NT2/D1 (cell line): Measurements from ENCODE around the gene CD68.

Experiments used
- DNase-seq: peaks from one replicate; pipeline ENCODE4 v3.0.0-alpha.2; 2011; ENCODE audit warnings: low read depth, low spot score
- H3K27me3 ChIP-seq: 2 replicates; pipeline ENCODE4 v1.6.0; 2011; ENCODE audit warnings: mild to moderate bottlenecking; ENCODE audit not compliant: insufficient read length, insufficient read depth
- H3K36me3 ChIP-seq: 2 replicates; pipeline ENCODE4 v1.6.1; 2011; ENCODE audit warnings: mild to moderate bottlenecking, low read length, mixed read lengths; ENCODE audit not compliant: insufficient read depth, insufficient read length
- H3K4me1 ChIP-seq: 2 replicates; pipeline ENCODE4 v1.5.1; 2011; ENCODE audit not compliant: insufficient read depth, insufficient read length
- H3K4me3 ChIP-seq: 2 replicates; pipeline ENCODE4 v1.5.1; 2011; ENCODE audit warnings: low read depth; ENCODE audit not compliant: insufficient read length
- H3K9ac ChIP-seq: 2 replicates; pipeline ENCODE4 v1.6.0; 2011; ENCODE audit warnings: low read depth; ENCODE audit not compliant: insufficient read length
- H3K9me3 ChIP-seq: 2 replicates; pipeline ENCODE4 v1.5.1; 2011; ENCODE audit warnings: mild to moderate bottlenecking, low read length; ENCODE audit not compliant: insufficient read depth
- SUZ12 ChIP-seq: IDR thresholded peaks from 2 replicates; pipeline ENCODE4 v1.6.1; 2011; ENCODE audit not compliant: insufficient read length, insufficient read depth; ENCODE audit errors: extremely low read depth
- YY1 ChIP-seq: IDR thresholded peaks from 2 replicates; pipeline ENCODE4 v1.6.1; 2011; ENCODE audit not compliant: insufficient read length, insufficient read depth
- ZNF274 ChIP-seq: IDR thresholded peaks from 2 replicates; pipeline ENCODE4 v1.6.1; 2011; ENCODE audit warnings: mild to moderate bottlenecking, low read depth, low read length

The CD68 gene

GRCh38 chr17:7561028-7561575, 18.3 kb upstream of the CD68 start:
- Histone ChIP-seq H3K4me3 (peak overlapping the region; percentile 53), H3K27me3 (no peaks in the 10 kb centered on the region), H3K9me3 (no peaks in the 10 kb centered on the region), H3K4me1 (peaks cover 26% of the 10 kb centered on the region), H3K36me3 (peaks cover 34% of the 10 kb centered on the region), H3K9ac (peak overlapping the region; percentile 85)
- no peak for DNase-seq
- TF ChIP-seq ZNF274: no peak
- TF ChIP-seq SUZ12: no peak
- no peak for TF ChIP-seq YY1

- Histone ChIP-seq H3K4me1 (peaks cover 25% of the 10 kb centered on the region), H3K9me3 (no peaks in the 10 kb centered on the region), H3K4me3 (peak within 1 kb of the TSS; percentile 64), H3K9ac (peak within 1 kb of the TSS; percentile 85), H3K27me3 (no peaks in the 10 kb centered on the region), H3K36me3 (peaks cover 39% of the 10 kb centered on the region)
- TF ChIP-seq YY1: no peak
- TF ChIP-seq ZNF274: no peak
- TF ChIP-seq SUZ12: no peak
- DNase-seq: peak; percentile 71
Observed at GRCh38 chr17:7561589-7562207, 17.7 kb upstream of the CD68 start, which contains the start of gene SENP3. SENP3 (plus strand) TSS chr17:7561919; CDS start chr17:7563077, 1,158 bp downstream.

GRCh38 chr17:7562208-7562605, 17.2 kb upstream of the CD68 start:
- TF ChIP-seq YY1: no peak
- peaks cover 44% of the 10 kb centered on the region for H3K36me3 ChIP-seq
- peak overlapping the region; percentile 82 for H3K9ac ChIP-seq
- H3K4me1 ChIP-seq: peaks cover 21% of the 10 kb centered on the region
- H3K27me3 ChIP-seq: no peaks in the 10 kb centered on the region
- H3K4me3 ChIP-seq: peak overlapping the region; percentile 64
- H3K9me3 ChIP-seq: no peaks in the 10 kb centered on the region
- DNase-seq: no peak

- Histone ChIP-seq H3K4me3 (peak overlapping the region; percentile 2), H3K9me3 (no peaks in the 10 kb centered on the region), H3K9ac (peak overlapping the region; percentile 82), H3K36me3 (peaks cover 50% of the 10 kb centered on the region), H3K27me3 (no peaks in the 10 kb centered on the region), H3K4me1 (peaks cover 16% of the 10 kb centered on the region)
- no peak for DNase-seq
- TF ChIP-seq SUZ12 (no peak), ZNF274 (no peak), YY1 (no peak)
Observed at GRCh38 chr17:7563115-7563869, 16.1 kb upstream of the CD68 start.

- TF ChIP-seq YY1: no peak
- no peak for TF ChIP-seq SUZ12
- no peak for TF ChIP-seq ZNF274
- no peaks in the 10 kb centered on the region for H3K27me3 ChIP-seq
- H3K36me3 ChIP-seq: peaks cover 78% of the 10 kb centered on the region
- DNase-seq: no peak
- H3K9ac ChIP-seq: no peak overlapping the region
- no peak overlapping the region for H3K4me3 ChIP-seq
- H3K4me1 ChIP-seq: no peaks in the 10 kb centered on the region
- H3K9me3 ChIP-seq: no peaks in the 10 kb centered on the region
Observed at GRCh38 chr17:7569571-7569970, 9.9 kb upstream of the CD68 start.

- TF ChIP-seq YY1 (no peak), SUZ12 (no peak), ZNF274 (no peak)
- no peaks in the 10 kb centered on the region for H3K27me3 ChIP-seq
- H3K4me3 ChIP-seq: no peak overlapping the region
- no peaks in the 10 kb centered on the region for H3K4me1 ChIP-seq
- no peak for DNase-seq
- no peak overlapping the region for H3K9ac ChIP-seq
- no peaks in the 10 kb centered on the region for H3K9me3 ChIP-seq
- H3K36me3 ChIP-seq: peaks cover 78% of the 10 kb centered on the region
Observed at GRCh38 chr17:7570351-7570750, 9.1 kb upstream of the CD68 start.

- TF ChIP-seq ZNF274 (no peak), YY1 (peak; percentile 88)
- H3K9me3 ChIP-seq: no peaks in the 10 kb centered on the region
- H3K27me3 ChIP-seq: no peaks in the 10 kb centered on the region
- H3K36me3 ChIP-seq: peaks cover 79% of the 10 kb centered on the region
- DNase-seq: no peak
- peak overlapping the region; percentile 84 for H3K9ac ChIP-seq
- H3K4me1 ChIP-seq: peaks cover 3% of the 10 kb centered on the region
- peak overlapping the region; percentile 46 for H3K4me3 ChIP-seq
Observed at GRCh38 chr17:7572338-7572587, 7.2 kb upstream of the CD68 start.
